Ammon's horn (tissue), 1 donor: Measurements from ENCODE around the gene ATP23.

Source experiments
- DNase-seq: peaks from one replicate; pipeline ENCODE4 v3.0.0-alpha.2; 2016; ENCODE audit warnings: low spot score

ATP23 gene

GRCh38 chr12:57983146-57983857 is 41.9 kb downstream of the ATP23 start:
- DNase-seq = peak; percentile 51

GRCh38 chr12:57983858-57984505 is 42.6 kb downstream of the ATP23 start:
- no peak for DNase-seq

GRCh38 chr12:57984629-57985151 is 43.3 kb downstream of the ATP23 start:
- DNase-seq = peak; percentile 11

- DNase-seq = no peak
Measured at GRCh38 chr12:57985685-57986084, 44.3 kb downstream of the ATP23 start.

GRCh38 chr12:57989838-57990237 is 48.5 kb downstream of the ATP23 start:
- no peak for DNase-seq

- DNase-seq = no peak
Measured at GRCh38 chr12:57990241-57990883, 49.0 kb downstream of the ATP23 start.

GRCh38 chr12:57992001-57992400 is 50.6 kb downstream of the ATP23 start:
- no peak for DNase-seq

GRCh38 chr12:57993030-57993429 is 51.7 kb downstream of the ATP23 start:
- DNase-seq = no peak

GRCh38 chr12:57993834-57994233 is 52.5 kb downstream of the ATP23 start:
- no peak for DNase-seq

GRCh38 chr12:57996520-57996919 is 55.2 kb downstream of the ATP23 start:
- DNase-seq = no peak

- no peak for DNase-seq
Measured at GRCh38 chr12:57998251-57998650, 56.9 kb downstream of the ATP23 start.

GRCh38 chr12:58000499-58000898 is 59.1 kb downstream of the ATP23 start:
- DNase-seq = no peak

- no peak for DNase-seq
Measured at GRCh38 chr12:58007875-58008274, 66.5 kb downstream of the ATP23 start.

- DNase-seq = no peak
Measured at GRCh38 chr12:58008634-58009033, 67.3 kb downstream of the ATP23 start.
